GM23338 (cell line): ENCODE measurements around the gene SPAG16. TPM values are rescaled to one million over a fixed set of nuclear protein-coding genes. Genes with fewer than 3 reads are reported as not detected.

Experiments
- ATAC-seq: fragments of 200-7000 bp; cut with Tn5 transposase; 3 replicates; pipeline ENCODE4 v1.9.1; 2020
- DNase-seq: peaks from one replicate; pipeline ENCODE4 v3.0.0-alpha.2; 2015; ENCODE audit warnings: low spot score
- H2AFZ ChIP-seq: fragments of 200-600 bp; sonication (generic); 2 replicates; pipeline ENCODE4 v1.8.0; 2016; ENCODE audit warnings: antibody characterized with exemption, mild to moderate bottlenecking, moderate library complexity
- H3F3A ChIP-seq: fragments of 200-600 bp; sonication (generic); replicated peaks from 2 replicates; pipeline ENCODE4 v1.8.0; 2017; ENCODE audit warnings: antibody characterized with exemption, mixed run types, low read depth
- H3K27ac ChIP-seq: fragments of 200-600 bp; sonication (generic); 2 replicates; pipeline ENCODE4 v1.6.1; 2016; ENCODE audit warnings: low read depth
- H3K27me3 ChIP-seq: fragments of 200-600 bp; sonication (generic); 2 replicates; pipeline ENCODE4 v1.8.0; 2016; ENCODE audit warnings: mild to moderate bottlenecking, mixed run types, moderate library complexity; ENCODE audit not compliant: insufficient read depth
- H3K36me3 ChIP-seq: fragments of 200-600 bp; sonication (generic); 2 replicates; pipeline ENCODE4 v1.8.0; 2016; ENCODE audit warnings: mild to moderate bottlenecking; ENCODE audit not compliant: insufficient read depth
- H3K4me1 ChIP-seq: fragments of 200-600 bp; sonication (generic); 2 replicates; pipeline ENCODE4 v1.8.0; 2016; ENCODE audit warnings: mild to moderate bottlenecking, moderate library complexity; ENCODE audit not compliant: insufficient read depth
- H3K4me2 ChIP-seq: fragments of 200-600 bp; sonication (generic); 2 replicates; pipeline ENCODE4 v1.7.1; 2017; ENCODE audit warnings: mixed run types
- H3K4me3 ChIP-seq: fragments of 200-600 bp; sonication (generic); 2 replicates; pipeline ENCODE4 v1.6.1; 2016; ENCODE audit warnings: mixed run types
- H3K79me2 ChIP-seq: fragments of 200-600 bp; sonication (generic); replicated peaks from 2 replicates; pipeline ENCODE4 v1.8.0; 2017; ENCODE audit warnings: mild to moderate bottlenecking; ENCODE audit not compliant: insufficient read depth
- H3K9me2 ChIP-seq: fragments of 200-600 bp; sonication (generic); 2 replicates; pipeline ENCODE4 v1.8.0; 2017; ENCODE audit not compliant: insufficient read depth
- H4K20me1 ChIP-seq: fragments of 200-600 bp; sonication (generic); replicated peaks from 2 replicates; pipeline ENCODE4 v1.8.0; 2017; ENCODE audit warnings: mild to moderate bottlenecking; ENCODE audit not compliant: insufficient read depth
- H3K27ac Mint-ChIP-seq: 2 replicates; pipeline ENCODE4 v1.8.0; 2020; ENCODE audit warnings: inconsistent platforms, mild to moderate bottlenecking, moderate library complexity, mixed read lengths
- H3K27me3 Mint-ChIP-seq: 3 replicates; pipeline ENCODE4 v1.8.0; 2022; ENCODE audit warnings: low read depth, mild to moderate bottlenecking, moderate library complexity, mixed read lengths, inconsistent platforms; ENCODE audit not compliant: insufficient read depth, poor library complexity
- H3K36me3 Mint-ChIP-seq: 3 replicates; pipeline ENCODE4 v1.8.0; 2021; ENCODE audit warnings: low read depth, mild to moderate bottlenecking, inconsistent platforms, moderate library complexity, mixed read lengths
- H3K4me1 Mint-ChIP-seq: 3 replicates; pipeline ENCODE4 v1.8.0; 2020; ENCODE audit warnings: mild to moderate bottlenecking, inconsistent platforms, mixed read lengths
- H3K4me3 Mint-ChIP-seq: 3 replicates; pipeline ENCODE4 v1.8.0; 2021; ENCODE audit warnings: moderate library complexity, mild to moderate bottlenecking, inconsistent platforms, mixed read lengths
- H3K9me3 Mint-ChIP-seq: 3 replicates; pipeline ENCODE4 v1.8.0; 2020; ENCODE audit warnings: moderate library complexity, mild to moderate bottlenecking, inconsistent platforms, mixed read lengths
- CREB1 ChIP-seq: fragments of 250-450 bp; sonication (Bioruptor Pico); IDR thresholded peaks from 2 replicates; pipeline ENCODE4 v1.5.0; 2020; ENCODE audit warnings: low read depth, mild to moderate bottlenecking, moderate library complexity
- EZH2 ChIP-seq: fragments of 200-600 bp; sonication (generic); IDR thresholded peaks from one replicate; pipeline ENCODE4 v1.8.0; 2017; ENCODE audit warnings: antibody characterized with exemption, mild to moderate bottlenecking, low read depth; ENCODE audit not compliant: unreplicated experiment
- EZH2phosphoT487 ChIP-seq: fragments of 200-600 bp; sonication (generic); IDR thresholded peaks from one replicate; pipeline ENCODE4 v1.8.1; 2018; ENCODE audit warnings: antibody characterized with exemption; ENCODE audit not compliant: unreplicated experiment
- JUNB ChIP-seq: IDR thresholded peaks from one replicate; pipeline ENCODE4 v1.6.1; 2016; ENCODE audit warnings: antibody characterized with exemption; ENCODE audit not compliant: unreplicated experiment
- NANOG ChIP-seq: IDR thresholded peaks from 2 replicates; pipeline ENCODE4 v1.6.1; 2016; ENCODE audit warnings: antibody characterized with exemption, borderline replicate concordance
- POLR2AphosphoS5 ChIP-seq: IDR thresholded peaks from 2 replicates; pipeline ENCODE4 v1.6.1; 2016; ENCODE audit warnings: antibody characterized with exemption, low read depth
- STAT1 ChIP-seq: IDR thresholded peaks from one replicate; pipeline ENCODE4 v1.6.1; 2016; ENCODE audit warnings: antibody characterized with exemption; ENCODE audit not compliant: unreplicated experiment
- ZNF114 ChIP-seq: fragments of 250-450 bp; sonication (Bioruptor Pico); IDR thresholded peaks from 2 replicates; pipeline ENCODE4 v1.5.0; 2020; ENCODE audit warnings: mild to moderate bottlenecking, moderate library complexity
- ZNF331 ChIP-seq: fragments of 250-450 bp; sonication (Bioruptor Pico); IDR thresholded peaks from 2 replicates; pipeline ENCODE4 v1.5.0; 2020; ENCODE audit warnings: low read depth, mild to moderate bottlenecking, moderate library complexity
- polyA plus RNA-seq: library from polyadenylated mRNA; unstranded; fragments of >200 nt; fragmentation: Nextera tagmentation; extraction: Ambion mirVana; gene quantifications from 2 replicates; pipeline ENCODE4 v1.2.1, GENCODE V29; 2016
- total RNA-seq: library from RNA; depleted of rRNA; stranded (reverse); fragments of >200 nt; shearing (Covaris generic); gene quantifications from 2 replicates; pipeline ENCODE4 v1.2.3, GENCODE V29; 2014
- TF ChIP-seq, protein P1 (sequence below): IDR thresholded peaks from 2 replicates; pipeline ENCODE4 v1.6.1; 2016; ENCODE audit warnings: antibody characterized with exemption
- TF ChIP-seq, protein P2 (sequence below): fragments of 250-450 bp; sonication (Bioruptor Pico); IDR thresholded peaks from 2 replicates; pipeline ENCODE4 v1.5.0; 2020; ENCODE audit warnings: mild to moderate bottlenecking, moderate library complexity
- TF ChIP-seq, protein P3 (sequence below), 2 experiments: fragments of 200-600 bp in 1 of 2; sonication (generic) in 1 of 2; conservative IDR thresholded peaks; 2 replicates each; pipeline versions ENCODE4 v1.5.1 to v1.6.1; 2016 to 2017; ENCODE audit warnings: antibody characterized with exemption in 2 of 2, low read depth in 2 of 2, mild to moderate bottlenecking in 2 of 2, moderate library complexity in 1 of 2
- TF ChIP-seq, protein P4 (sequence below): IDR thresholded peaks from one replicate; pipeline ENCODE4 v1.6.1; 2018; ENCODE audit warnings: antibody characterized with exemption; ENCODE audit not compliant: unreplicated experiment

Gene SPAG16
- total and polyA plus RNA-seq, 2 experiments from 2014 or later, result 19.7 to 47.8 TPM

DNA sequence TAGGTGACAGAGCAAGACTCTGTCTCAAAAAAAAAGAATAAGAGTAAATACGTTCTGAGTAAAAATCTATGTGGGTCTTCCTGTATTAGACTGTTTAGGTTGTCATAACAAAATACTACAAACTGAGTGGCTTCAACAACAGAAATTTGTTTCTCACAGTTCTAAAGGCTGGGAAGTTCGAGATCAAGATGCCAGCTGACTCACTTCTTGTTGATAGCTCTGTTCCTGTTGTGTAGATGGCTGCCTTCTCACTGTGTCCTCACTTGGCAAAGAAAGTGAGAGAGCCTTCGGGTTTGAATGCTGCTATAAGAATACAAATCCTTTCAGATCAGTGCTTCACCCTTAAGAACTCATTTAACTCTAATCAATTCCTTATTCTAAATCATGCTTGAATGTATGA lies 696.6 kb downstream of the SPAG16 start:
- no peaks in the 10 kb centered on the region for H3K27me3 ChIP-seq
- Mint-ChIP-seq H3K27ac (no peak overlapping the region), H3K9me3 (no peaks in the 10 kb centered on the region), H3K4me3 (no peak overlapping the region), H3K4me1 (peaks cover 5% of the 10 kb centered on the region; the same call in 2 of the 3 replicates), H3K27me3 (no peaks in the 10 kb centered on the region), H3K36me3 (no peaks in the 10 kb centered on the region)
- no peaks in the 10 kb centered on the region for H3F3A ChIP-seq
- no peak overlapping the region for H3K4me3 ChIP-seq
- H3K36me3 ChIP-seq, result no peaks in the 10 kb centered on the region
- H3K4me2 ChIP-seq, result no peak overlapping the region
- DNase-seq (no peak), ATAC-seq (no peak)
- H3K4me1 ChIP-seq, result 0 out of 2 replicates have a peak, but pooled peaks cover 4% of the 10 kb centered on the region
- no peaks in the 10 kb centered on the region for H3K79me2 ChIP-seq
- no peaks in the 10 kb centered on the region for H3K9me2 ChIP-seq
- no peak overlapping the region for H3K27ac ChIP-seq
- H2AFZ ChIP-seq, result no peak overlapping the region
- H4K20me1 ChIP-seq, result no peaks in the 10 kb centered on the region
- TF ChIP-seq CREB1 (no peak), NANOG (no peak), POLR2AphosphoS5 (no peak), EZH2phosphoT487 (no peak), JUNB (no peak), ZNF114 (CRISPR knock-in tag) (no peak), EZH2 (no peak), ZNF331 (CRISPR knock-in tag) (no peak), STAT1 (no peak)
- TF ChIP-seq, protein P1, sequence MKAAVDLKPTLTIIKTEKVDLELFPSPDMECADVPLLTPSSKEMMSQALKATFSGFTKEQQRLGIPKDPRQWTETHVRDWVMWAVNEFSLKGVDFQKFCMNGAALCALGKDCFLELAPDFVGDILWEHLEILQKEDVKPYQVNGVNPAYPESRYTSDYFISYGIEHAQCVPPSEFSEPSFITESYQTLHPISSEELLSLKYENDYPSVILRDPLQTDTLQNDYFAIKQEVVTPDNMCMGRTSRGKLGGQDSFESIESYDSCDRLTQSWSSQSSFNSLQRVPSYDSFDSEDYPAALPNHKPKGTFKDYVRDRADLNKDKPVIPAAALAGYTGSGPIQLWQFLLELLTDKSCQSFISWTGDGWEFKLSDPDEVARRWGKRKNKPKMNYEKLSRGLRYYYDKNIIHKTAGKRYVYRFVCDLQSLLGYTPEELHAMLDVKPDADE, result no peak
- TF ChIP-seq, protein P2, sequence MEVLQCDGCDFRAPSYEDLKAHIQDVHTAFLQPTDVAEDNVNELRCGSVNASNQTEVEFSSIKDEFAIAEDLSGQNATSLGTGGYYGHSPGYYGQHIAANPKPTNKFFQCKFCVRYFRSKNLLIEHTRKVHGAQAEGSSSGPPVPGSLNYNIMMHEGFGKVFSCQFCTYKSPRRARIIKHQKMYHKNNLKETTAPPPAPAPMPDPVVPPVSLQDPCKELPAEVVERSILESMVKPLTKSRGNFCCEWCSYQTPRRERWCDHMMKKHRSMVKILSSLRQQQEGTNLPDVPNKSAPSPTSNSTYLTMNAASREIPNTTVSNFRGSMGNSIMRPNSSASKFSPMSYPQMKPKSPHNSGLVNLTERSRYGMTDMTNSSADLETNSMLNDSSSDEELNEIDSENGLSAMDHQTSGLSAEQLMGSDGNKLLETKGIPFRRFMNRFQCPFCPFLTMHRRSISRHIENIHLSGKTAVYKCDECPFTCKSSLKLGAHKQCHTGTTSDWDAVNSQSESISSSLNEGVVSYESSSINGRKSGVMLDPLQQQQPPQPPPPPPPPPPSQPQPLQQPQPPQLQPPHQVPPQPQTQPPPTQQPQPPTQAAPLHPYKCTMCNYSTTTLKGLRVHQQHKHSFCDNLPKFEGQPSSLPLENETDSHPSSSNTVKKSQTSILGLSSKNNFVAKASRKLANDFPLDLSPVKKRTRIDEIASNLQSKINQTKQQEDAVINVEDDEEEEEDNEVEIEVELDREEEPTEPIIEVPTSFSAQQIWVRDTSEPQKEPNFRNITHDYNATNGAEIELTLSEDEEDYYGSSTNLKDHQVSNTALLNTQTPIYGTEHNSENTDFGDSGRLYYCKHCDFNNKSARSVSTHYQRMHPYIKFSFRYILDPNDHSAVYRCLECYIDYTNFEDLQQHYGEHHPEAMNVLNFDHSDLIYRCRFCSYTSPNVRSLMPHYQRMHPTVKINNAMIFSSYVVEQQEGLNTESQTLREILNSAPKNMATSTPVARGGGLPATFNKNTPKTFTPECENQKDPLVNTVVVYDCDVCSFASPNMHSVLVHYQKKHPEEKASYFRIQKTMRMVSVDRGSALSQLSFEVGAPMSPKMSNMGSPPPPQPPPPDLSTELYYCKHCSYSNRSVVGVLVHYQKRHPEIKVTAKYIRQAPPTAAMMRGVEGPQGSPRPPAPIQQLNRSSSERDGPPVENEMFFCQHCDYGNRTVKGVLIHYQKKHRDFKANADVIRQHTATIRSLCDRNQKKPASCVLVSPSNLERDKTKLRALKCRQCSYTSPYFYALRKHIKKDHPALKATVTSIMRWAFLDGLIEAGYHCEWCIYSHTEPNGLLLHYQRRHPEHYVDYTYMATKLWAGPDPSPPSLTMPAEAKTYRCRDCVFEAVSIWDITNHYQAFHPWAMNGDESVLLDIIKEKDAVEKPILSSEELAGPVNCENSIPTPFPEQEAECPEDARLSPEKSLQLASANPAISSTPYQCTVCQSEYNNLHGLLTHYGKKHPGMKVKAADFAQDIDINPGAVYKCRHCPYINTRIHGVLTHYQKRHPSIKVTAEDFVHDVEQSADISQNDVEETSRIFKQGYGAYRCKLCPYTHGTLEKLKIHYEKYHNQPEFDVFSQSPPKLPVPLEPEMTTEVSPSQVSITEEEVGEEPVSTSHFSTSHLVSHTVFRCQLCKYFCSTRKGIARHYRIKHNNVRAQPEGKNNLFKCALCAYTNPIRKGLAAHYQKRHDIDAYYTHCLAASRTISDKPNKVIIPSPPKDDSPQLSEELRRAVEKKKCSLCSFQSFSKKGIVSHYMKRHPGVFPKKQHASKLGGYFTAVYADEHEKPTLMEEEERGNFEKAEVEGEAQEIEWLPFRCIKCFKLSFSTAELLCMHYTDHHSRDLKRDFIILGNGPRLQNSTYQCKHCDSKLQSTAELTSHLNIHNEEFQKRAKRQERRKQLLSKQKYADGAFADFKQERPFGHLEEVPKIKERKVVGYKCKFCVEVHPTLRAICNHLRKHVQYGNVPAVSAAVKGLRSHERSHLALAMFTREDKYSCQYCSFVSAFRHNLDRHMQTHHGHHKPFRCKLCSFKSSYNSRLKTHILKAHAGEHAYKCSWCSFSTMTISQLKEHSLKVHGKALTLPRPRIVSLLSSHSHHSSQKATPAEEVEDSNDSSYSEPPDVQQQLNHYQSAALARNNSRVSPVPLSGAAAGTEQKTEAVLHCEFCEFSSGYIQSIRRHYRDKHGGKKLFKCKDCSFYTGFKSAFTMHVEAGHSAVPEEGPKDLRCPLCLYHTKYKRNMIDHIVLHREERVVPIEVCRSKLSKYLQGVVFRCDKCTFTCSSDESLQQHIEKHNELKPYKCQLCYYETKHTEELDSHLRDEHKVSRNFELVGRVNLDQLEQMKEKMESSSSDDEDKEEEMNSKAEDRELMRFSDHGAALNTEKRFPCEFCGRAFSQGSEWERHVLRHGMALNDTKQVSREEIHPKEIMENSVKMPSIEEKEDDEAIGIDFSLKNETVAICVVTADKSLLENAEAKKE (CRISPR knock-in tag), result no peak
- TF ChIP-seq, protein P3, sequence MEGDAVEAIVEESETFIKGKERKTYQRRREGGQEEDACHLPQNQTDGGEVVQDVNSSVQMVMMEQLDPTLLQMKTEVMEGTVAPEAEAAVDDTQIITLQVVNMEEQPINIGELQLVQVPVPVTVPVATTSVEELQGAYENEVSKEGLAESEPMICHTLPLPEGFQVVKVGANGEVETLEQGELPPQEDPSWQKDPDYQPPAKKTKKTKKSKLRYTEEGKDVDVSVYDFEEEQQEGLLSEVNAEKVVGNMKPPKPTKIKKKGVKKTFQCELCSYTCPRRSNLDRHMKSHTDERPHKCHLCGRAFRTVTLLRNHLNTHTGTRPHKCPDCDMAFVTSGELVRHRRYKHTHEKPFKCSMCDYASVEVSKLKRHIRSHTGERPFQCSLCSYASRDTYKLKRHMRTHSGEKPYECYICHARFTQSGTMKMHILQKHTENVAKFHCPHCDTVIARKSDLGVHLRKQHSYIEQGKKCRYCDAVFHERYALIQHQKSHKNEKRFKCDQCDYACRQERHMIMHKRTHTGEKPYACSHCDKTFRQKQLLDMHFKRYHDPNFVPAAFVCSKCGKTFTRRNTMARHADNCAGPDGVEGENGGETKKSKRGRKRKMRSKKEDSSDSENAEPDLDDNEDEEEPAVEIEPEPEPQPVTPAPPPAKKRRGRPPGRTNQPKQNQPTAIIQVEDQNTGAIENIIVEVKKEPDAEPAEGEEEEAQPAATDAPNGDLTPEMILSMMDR (conservative IDR thresholded peaks at IDR 0.05; ENCODE audit: low read depth in 2 of 2), result no peak
- TF ChIP-seq, protein P4, sequence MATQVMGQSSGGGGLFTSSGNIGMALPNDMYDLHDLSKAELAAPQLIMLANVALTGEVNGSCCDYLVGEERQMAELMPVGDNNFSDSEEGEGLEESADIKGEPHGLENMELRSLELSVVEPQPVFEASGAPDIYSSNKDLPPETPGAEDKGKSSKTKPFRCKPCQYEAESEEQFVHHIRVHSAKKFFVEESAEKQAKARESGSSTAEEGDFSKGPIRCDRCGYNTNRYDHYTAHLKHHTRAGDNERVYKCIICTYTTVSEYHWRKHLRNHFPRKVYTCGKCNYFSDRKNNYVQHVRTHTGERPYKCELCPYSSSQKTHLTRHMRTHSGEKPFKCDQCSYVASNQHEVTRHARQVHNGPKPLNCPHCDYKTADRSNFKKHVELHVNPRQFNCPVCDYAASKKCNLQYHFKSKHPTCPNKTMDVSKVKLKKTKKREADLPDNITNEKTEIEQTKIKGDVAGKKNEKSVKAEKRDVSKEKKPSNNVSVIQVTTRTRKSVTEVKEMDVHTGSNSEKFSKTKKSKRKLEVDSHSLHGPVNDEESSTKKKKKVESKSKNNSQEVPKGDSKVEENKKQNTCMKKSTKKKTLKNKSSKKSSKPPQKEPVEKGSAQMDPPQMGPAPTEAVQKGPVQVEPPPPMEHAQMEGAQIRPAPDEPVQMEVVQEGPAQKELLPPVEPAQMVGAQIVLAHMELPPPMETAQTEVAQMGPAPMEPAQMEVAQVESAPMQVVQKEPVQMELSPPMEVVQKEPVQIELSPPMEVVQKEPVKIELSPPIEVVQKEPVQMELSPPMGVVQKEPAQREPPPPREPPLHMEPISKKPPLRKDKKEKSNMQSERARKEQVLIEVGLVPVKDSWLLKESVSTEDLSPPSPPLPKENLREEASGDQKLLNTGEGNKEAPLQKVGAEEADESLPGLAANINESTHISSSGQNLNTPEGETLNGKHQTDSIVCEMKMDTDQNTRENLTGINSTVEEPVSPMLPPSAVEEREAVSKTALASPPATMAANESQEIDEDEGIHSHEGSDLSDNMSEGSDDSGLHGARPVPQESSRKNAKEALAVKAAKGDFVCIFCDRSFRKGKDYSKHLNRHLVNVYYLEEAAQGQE, result no peak
